ENCODE data around the gene LIMK1. TPM values are rescaled to one million over a fixed set of nuclear protein-coding genes. Genes with fewer than 3 reads are reported as not detected.

The LIMK1 gene
- polyA plus RNA-seq, 1 donor (not counting 4 experiments of a cell fraction or from before 2014, with no cell fraction given), result 13.3 TPM

DNA sequence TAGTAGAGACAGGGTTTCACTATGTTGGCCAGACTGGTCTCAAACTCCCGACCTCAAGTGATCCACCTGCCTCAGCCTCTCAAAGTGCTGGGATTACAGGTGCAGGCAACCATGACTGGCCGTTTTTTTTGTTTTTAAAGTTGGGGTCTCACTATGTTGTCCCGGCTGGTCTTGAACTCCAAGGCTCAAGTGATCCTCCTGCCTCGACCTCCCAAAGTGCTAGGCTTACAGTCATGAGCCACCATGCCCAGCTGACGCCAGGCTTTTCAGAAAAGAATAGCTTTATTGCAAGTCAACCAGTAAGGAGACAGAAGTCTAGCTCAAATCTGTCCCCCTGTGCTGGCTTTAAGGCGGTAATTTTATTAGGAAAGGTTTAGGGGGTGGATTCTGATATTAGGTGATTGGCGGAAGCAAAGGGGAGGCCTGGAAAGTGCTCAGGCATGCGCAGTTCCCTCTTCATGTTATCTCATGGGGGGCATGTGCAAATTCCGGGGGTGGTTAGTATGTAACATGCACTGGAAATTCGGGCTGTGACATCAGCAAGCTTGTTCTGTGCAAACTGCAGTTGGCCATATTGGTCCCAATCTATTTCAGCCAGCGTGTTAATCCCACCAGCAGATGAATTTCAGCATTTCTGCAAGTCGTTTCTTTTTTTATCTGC, 42.7 kb downstream of the LIMK1 start:
- Histone ChIP-seq H3K36me3 (ENCODE audit: control insufficient read depth in 2 of 2, extremely low read depth in 1 of 2, insufficient read depth in 2 of 2, low read length in 2 of 2) (peaks cover 0 to 5% of the 10 kb centered on the region in 2 experiments), H3K4me2 (ENCODE audit: control insufficient read depth, extremely low read depth, insufficient read depth, low read depth, low read length) (no peak overlapping the region), H3K27me3 (ENCODE audit: control insufficient read depth, extremely low read depth, insufficient read depth, low read length) (no peaks in the 10 kb centered on the region), H3K4me1 (ENCODE audit: control insufficient read depth, extremely low read depth, insufficient read depth, low read length) (no peaks in the 10 kb centered on the region), H3K27ac (ENCODE audit: control insufficient read depth, insufficient read depth, low read length) (no peak overlapping the region), H2AFZ (ENCODE audit: control insufficient read depth, low read length) (no peak overlapping the region), H3K9me1 (ENCODE audit: control insufficient read depth, extremely low read depth, insufficient read depth, low read length) (no peaks in the 10 kb centered on the region), H3K79me2 (ENCODE audit: control insufficient read depth, insufficient read depth, low read length) (no peaks in the 10 kb centered on the region), H4K20me1 (ENCODE audit: control insufficient read depth, extremely low read depth, insufficient read depth, low read length) (no peaks in the 10 kb centered on the region), H3K4me3 (ENCODE audit: control insufficient read depth in 2 of 3, extremely low read depth in 1 of 3, insufficient read depth in 2 of 3, low read depth in 1 of 3, low read length in 3 of 3) (no peak overlapping the region), H3K9ac (ENCODE audit: control insufficient read depth, extremely low read depth, insufficient read depth, low read length) (no peak overlapping the region), H3K9me3 (ENCODE audit: control insufficient read depth, low read depth, low read length) (no peaks in the 10 kb centered on the region)
- no peak for DNase-seq (ENCODE audit: low read depth, low spot score)
- dilution Hi-C loops (cut with MboI; ENCODE audit: extremely low pct_ligation_motif_present, low sequenced_read_pairs), result no loop called here
- no peak for FAIRE-seq
- no peak for TF ChIP-seq EZH2 (IDR thresholded peaks at IDR 0.05; ENCODE audit: low read length)
- TF ChIP-seq, protein P1, sequence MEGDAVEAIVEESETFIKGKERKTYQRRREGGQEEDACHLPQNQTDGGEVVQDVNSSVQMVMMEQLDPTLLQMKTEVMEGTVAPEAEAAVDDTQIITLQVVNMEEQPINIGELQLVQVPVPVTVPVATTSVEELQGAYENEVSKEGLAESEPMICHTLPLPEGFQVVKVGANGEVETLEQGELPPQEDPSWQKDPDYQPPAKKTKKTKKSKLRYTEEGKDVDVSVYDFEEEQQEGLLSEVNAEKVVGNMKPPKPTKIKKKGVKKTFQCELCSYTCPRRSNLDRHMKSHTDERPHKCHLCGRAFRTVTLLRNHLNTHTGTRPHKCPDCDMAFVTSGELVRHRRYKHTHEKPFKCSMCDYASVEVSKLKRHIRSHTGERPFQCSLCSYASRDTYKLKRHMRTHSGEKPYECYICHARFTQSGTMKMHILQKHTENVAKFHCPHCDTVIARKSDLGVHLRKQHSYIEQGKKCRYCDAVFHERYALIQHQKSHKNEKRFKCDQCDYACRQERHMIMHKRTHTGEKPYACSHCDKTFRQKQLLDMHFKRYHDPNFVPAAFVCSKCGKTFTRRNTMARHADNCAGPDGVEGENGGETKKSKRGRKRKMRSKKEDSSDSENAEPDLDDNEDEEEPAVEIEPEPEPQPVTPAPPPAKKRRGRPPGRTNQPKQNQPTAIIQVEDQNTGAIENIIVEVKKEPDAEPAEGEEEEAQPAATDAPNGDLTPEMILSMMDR (optimal IDR thresholded peaks at IDR 0.05 in 1 of 3, IDR thresholded peaks at IDR 0.05 in 1 of 3, conservative IDR thresholded peaks at IDR 0.05 in 1 of 3; ENCODE audit: extremely low read depth in 1 of 3, insufficient read depth in 2 of 3, low read length in 3 of 3), result no peak

DNA sequence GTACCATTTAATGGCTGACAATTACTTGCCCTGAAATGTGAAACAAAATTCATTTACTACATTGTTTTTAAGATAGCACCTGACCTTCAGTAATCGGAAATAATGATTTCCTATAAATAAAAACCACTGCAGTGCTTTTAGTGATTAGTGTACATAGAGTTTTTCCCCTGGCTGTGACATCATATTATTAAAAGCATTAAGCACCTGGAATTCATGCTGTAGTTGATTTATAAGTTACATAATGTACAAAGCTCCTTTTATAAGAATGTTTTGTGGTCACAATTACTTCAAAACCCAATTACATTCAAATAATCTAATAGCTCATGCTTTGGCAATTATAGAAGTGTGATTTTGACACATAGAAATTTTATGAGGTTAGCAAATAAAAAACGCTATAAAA, 46.3 kb downstream of the LIMK1 start:
- no peak for FAIRE-seq
- no peak overlapping the region for H2AFZ ChIP-seq (ENCODE audit: control insufficient read depth, low read length)
- no peaks in the 10 kb centered on the region for H3K79me2 ChIP-seq (ENCODE audit: control insufficient read depth, insufficient read depth, low read length)
- H3K9me3 ChIP-seq (ENCODE audit: control insufficient read depth, low read depth, low read length), result no peaks in the 10 kb centered on the region
- no peak overlapping the region for H3K4me2 ChIP-seq (ENCODE audit: control insufficient read depth, extremely low read depth, insufficient read depth, low read depth, low read length)
- TF ChIP-seq, protein P1 (optimal IDR thresholded peaks at IDR 0.05 in 1 of 3, IDR thresholded peaks at IDR 0.05 in 1 of 3, conservative IDR thresholded peaks at IDR 0.05 in 1 of 3; ENCODE audit: extremely low read depth in 1 of 3, insufficient read depth in 2 of 3, low read length in 3 of 3), result no peak
- TF ChIP-seq EZH2 (IDR thresholded peaks at IDR 0.05; ENCODE audit: low read length), result no peak
- H3K27me3 ChIP-seq (ENCODE audit: control insufficient read depth, extremely low read depth, insufficient read depth, low read length), result no peaks in the 10 kb centered on the region
- H3K9me1 ChIP-seq (ENCODE audit: control insufficient read depth, extremely low read depth, insufficient read depth, low read length), result no peaks in the 10 kb centered on the region
- no peak for DNase-seq (ENCODE audit: low read depth, low spot score)
- H3K4me1 ChIP-seq (ENCODE audit: control insufficient read depth, extremely low read depth, insufficient read depth, low read length), result peaks cover 11% of the 10 kb centered on the region
- no peaks in the 10 kb centered on the region for H4K20me1 ChIP-seq (ENCODE audit: control insufficient read depth, extremely low read depth, insufficient read depth, low read length)
- H3K27ac ChIP-seq (ENCODE audit: control insufficient read depth, insufficient read depth, low read length), result no peak overlapping the region
- H3K4me3 ChIP-seq (ENCODE audit: control insufficient read depth in 2 of 3, extremely low read depth in 1 of 3, insufficient read depth in 2 of 3, low read depth in 1 of 3, low read length in 3 of 3), result no peak overlapping the region
- H3K9ac ChIP-seq (ENCODE audit: control insufficient read depth, extremely low read depth, insufficient read depth, low read length), result no peak overlapping the region
- no peaks in the 10 kb centered on the region for H3K36me3 ChIP-seq (ENCODE audit: control insufficient read depth in 2 of 2, extremely low read depth in 1 of 2, insufficient read depth in 2 of 2, low read length in 2 of 2)
- dilution Hi-C loops (cut with MboI; ENCODE audit: extremely low pct_ligation_motif_present, low sequenced_read_pairs), result no loop called here
